Measurements from ENCODE around the gene DCP2.
A peak's percentile ranks its signal among the peaks of the same experiment; 100 is the strongest.

Gene DCP2

GRCh38 chr5:113044776-113045465, 68.3 kb downstream of the DCP2 start:
- DNase-seq (ENCODE audit: low read depth), result no peak

- no peak for DNase-seq (ENCODE audit: low read depth)
Measured at GRCh38 chr5:113047234-113047633, 70.6 kb downstream of the DCP2 start.

GRCh38 chr5:113047733-113048652, 71.4 kb downstream of the DCP2 start:
- DNase-seq (ENCODE audit: low read depth), result no peak

DNA sequence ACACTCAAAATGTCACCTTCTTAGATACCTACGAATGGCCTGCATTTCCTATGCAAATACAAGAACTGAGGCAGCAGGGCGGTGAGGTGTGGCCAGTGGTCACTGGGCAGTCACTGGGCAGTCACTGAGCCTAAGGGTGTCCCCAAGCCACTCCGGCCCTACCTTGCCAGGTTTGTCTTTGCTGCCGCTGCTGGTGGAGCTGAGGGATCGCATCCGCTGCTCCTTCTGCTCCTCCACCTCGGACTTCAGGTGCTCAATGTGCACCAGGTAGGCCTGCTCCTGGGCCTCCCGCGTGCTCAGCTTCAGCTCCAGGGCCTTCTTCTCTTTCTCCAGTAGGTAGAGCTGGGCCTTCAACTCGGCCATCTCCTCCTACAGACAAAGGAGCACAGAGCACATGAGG, 72.3 kb downstream of the DCP2 start:
- DNase-seq (ENCODE audit: low read depth), result no peak

GRCh38 chr5:113050721-113051382, 74.3 kb downstream of the DCP2 start:
- DNase-seq (ENCODE audit: low read depth), result peak; percentile 87

- DNase-seq (ENCODE audit: low read depth), result no peak
Measured at GRCh38 chr5:113052041-113052795, 75.6 kb downstream of the DCP2 start.

DNA sequence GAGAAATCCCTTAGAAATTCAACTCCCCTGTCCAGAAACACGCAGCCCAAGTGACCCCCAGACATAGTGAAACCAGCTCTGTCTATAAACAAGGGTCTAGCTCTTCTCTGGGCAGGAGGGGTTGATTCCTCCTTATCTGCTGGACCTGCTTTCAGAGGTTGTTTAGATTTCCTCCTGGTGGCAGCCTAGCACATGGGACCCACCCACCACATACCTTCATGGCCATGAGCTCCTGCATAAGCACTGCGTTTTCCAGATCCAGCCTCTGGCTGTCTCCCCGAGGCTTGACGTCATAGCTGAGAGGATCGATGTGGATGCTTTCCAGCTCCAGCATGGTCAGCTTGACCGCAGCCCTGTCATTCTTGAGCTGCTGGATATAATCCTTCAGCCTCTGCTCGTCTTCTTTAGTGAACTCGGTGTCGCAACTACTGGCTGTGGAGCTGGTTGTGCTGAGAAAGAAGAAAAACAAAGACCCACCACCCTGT, 77.0 kb downstream of the DCP2 start:
- peak; percentile 76 for DNase-seq (ENCODE audit: low read depth)

DNA sequence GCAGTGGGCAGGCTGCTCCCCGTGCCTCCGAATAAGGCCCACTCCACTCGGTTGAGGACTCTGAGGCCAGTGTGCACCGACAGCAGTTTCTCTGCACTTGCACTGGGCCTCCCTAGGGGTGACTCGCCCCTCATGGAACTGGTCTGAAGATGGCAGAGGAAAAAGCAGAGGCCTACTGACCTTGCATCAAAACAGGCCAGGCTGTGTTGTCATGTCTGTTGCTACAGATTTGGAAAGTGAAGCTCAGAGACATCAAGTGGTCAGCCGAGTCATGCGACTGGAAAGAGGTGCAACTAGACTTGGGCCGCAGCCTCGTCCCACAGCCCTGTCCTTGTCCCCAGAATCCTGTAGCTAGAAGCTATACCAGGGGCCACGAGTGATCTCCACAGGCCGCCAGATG, 78.3 kb downstream of the DCP2 start:
- DNase-seq (ENCODE audit: low read depth), result no peak

- DNase-seq (ENCODE audit: low read depth), result no peak
Measured at GRCh38 chr5:113056988-113057387, 80.4 kb downstream of the DCP2 start.

GRCh38 chr5:113057557-113057984, 81.0 kb downstream of the DCP2 start:
- DNase-seq (ENCODE audit: low read depth), result no peak

GRCh38 chr5:113058269-113058668, 81.7 kb downstream of the DCP2 start:
- DNase-seq (ENCODE audit: low read depth), result no peak

DNA sequence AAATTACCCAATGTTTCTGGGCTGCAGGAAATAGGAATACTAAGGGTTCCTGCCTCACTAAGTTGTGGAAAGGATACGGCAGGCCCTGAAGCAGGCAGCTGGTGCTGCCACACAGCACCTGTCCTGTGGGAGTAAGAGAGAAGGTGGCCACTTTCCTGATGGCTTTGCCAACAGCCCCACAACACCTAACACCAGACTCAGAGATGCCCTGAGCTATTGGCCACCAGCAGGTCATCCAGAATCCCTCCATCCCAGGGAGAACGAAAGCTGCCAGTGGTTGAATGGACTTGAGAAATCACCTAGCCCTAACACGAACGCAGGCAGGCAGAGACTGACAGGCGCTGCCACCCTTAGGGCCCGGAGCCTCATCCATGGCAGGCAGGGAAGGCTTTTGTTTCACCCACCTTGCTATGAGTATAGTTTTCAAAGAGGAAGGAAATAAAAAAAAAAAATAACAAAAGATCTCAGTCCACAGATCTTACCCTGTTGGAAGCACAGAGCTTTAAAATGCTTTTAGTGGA, 82.2 kb downstream of the DCP2 start:
- no peak for DNase-seq (ENCODE audit: low read depth)

- peak; percentile 54 for DNase-seq (ENCODE audit: low read depth)
Measured at GRCh38 chr5:113059232-113060040, 82.8 kb downstream of the DCP2 start.

- no peak for DNase-seq (ENCODE audit: low read depth)
Measured at GRCh38 chr5:113060408-113061025, 83.9 kb downstream of the DCP2 start.

GRCh38 chr5:113061846-113062780, 85.5 kb downstream of the DCP2 start:
- DNase-seq (ENCODE audit: low read depth), result peak; percentile 70

- DNase-seq (ENCODE audit: low read depth), result no peak
Measured at GRCh38 chr5:113062869-113063508, 86.4 kb downstream of the DCP2 start.

DNA sequence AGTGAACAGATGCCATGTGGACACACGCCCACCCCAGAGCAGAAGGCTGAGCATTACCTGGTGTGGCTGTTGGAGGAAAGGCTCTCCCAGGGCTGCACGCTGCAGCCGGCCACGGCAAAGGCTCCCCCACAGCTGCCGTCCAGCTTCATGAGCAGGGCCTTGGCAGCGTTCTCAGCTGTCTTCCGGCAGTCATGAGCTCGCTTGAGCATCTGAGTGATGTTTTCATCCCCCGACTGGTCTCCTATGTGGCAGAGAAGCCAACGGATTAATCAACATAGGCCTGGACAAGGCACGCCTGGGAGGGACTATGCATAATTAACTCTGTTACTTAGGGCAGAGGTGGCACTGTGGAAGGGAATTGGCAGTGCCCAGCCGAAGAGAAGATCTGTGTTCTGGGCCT, 87.3 kb downstream of the DCP2 start:
- DNase-seq (ENCODE audit: low read depth), result no peak

GRCh38 chr5:113064806-113065205, 88.2 kb downstream of the DCP2 start:
- no peak for DNase-seq (ENCODE audit: low read depth)

GRCh38 chr5:113065626-113066025, 89.0 kb downstream of the DCP2 start:
- no peak for DNase-seq (ENCODE audit: low read depth)

Data from stromal cell of bone marrow (primary cell).